ENCODE measurements around the gene SFSWAP.
"Not testable (repeated sequence)": the region's sequence is repeated elsewhere in the genome, so short reads cannot be mapped to it uniquely, and the experiment has no call there.

The SFSWAP gene

DNA sequence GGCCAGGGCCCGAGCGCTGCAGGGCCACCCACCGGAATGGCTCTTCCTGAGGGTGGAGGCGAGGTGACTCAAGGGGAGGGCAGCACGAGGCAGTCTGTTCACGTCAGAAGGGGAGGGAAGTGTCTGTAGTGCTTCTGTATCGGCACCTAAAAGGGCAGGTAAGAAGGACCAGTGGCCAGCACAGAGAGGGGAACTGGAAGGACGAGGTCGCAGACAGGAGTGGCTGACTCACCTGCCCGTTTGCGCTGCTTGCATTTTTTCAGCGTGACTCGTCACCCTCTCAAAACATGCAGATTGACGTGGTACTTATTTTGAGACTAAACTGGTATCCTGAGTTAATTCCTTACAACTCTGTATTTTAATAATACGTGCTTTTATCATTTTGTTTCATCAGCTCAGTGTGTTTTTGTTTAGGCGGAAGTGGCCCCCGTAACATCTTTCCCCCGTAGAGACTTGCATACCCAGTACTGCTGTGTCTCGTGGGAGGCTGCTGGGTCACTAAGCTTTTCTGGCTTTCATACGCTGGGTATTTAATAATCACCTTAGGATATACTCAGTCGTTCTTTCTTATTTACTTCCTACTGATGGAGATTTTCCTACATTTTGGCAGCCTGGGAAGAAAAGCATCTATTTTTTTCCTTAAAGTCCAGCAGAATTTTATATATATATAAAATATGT, 26.4 kb downstream of the SFSWAP start:
- DNase-seq: no peak

GRCh38 chr12:131738196-131738595, 27.3 kb downstream of the SFSWAP start:
- DNase-seq: no peak

DNA sequence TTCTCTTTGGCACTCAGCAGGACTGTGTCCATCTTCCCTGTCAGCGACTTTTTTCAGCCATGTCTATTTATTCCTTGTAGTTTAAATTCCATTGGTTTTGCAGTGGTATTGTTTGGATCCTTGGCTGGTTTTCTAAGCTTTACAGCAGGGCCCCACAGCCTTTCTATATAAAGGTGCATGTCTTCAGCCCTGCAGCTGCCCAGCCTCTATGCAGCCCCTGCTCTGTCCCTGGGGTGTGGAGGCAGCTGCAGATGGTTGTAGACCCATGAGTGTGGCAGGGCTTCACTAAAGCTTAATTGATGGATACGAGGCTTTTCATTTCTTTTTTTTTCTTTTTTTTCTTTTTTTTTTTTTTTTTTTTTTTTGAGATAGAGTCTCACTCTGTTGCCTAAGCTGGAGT, 29.7 kb downstream of the SFSWAP start:
- no peak for DNase-seq

DNA sequence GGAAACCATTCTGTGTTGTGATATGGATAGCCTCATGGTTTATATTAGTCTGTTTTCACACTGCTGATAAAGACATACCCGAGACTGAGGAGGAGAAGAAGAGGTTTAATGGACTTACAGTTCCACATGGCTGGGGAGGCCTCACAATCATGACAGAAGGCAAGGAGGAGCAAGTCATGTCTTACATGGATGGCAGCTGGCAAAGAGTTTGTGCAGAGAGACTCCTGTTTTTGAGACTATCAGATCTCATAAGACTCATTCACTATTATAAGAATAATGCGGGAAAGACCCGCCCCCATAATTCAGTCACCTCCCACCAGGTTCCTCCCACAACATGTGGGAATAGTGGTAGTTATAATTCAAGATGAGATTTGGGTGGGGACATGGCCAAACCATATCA, 31.9 kb downstream of the SFSWAP start:
- not testable (repeated sequence) for DNase-seq

GRCh38 chr12:131743410-131743809, 32.5 kb downstream of the SFSWAP start:
- DNase-seq: not testable (repeated sequence)

DNA sequence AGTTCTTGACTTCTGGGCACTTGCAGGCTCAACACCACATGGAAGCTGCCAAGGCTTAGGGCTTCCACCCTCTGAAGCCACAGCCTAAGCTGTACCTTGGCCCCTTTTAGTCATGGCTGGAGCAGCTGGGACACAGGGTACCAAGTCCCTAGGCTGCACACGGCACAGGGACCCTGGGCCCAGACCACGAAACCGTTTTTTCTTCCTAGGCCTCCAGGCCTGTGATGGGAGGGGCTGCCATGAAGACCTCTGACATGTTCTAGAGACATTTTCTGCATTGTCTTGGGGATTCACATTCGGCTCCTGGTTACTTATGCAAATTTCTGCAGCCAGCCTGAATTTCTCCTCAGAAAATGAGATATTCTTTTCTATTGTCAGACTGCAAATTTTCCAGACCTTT, 33.0 kb downstream of the SFSWAP start:
- DNase-seq: not testable (repeated sequence)

DNA sequence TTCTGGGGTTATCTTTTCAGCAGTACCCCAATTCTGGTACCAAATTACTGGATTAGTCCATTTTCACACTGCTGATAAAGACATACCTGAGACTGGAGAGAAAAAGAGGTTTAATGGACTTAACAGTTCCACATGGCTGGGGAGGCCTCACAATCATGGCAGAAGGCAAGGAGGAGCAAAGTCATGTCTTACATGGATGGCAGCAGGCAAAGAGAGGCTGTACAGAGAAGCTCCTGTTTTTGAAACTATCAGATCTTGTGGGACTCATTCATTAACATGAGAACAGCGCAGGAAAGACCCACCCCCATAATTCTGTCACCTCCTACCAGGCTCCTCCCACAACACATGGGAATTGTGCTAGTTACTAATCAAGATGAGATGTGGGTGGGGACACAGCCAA, 33.8 kb downstream of the SFSWAP start:
- not testable (repeated sequence) for DNase-seq

GRCh38 chr12:131745706-131746105, 34.8 kb downstream of the SFSWAP start:
- DNase-seq: no peak

GRCh38 chr12:131747276-131748177, 36.6 kb downstream of the SFSWAP start:
- DNase-seq: no peak

- DNase-seq: no peak
Measured at GRCh38 chr12:131749618-131750315, 38.9 kb downstream of the SFSWAP start.

DNA sequence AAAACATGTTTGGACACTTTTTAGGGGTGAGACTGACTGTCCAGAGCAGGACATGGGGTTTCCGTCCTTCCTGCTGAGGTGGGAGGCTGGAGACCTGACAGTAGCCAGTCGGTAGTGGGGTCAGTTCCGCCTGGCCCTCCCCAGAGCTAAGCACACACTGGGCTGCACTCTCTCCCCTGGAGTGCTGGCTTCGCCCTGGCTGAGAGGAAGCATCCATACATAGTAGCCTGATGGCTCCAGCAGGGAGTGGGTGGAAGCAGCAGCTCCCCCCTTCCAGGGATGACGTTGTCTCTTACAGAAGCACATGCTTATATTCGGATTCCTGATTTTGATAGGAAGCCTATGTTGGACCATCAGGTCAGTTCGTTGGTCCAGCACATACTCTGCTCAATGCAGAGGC, 40.4 kb downstream of the SFSWAP start:
- DNase-seq: no peak

DNA sequence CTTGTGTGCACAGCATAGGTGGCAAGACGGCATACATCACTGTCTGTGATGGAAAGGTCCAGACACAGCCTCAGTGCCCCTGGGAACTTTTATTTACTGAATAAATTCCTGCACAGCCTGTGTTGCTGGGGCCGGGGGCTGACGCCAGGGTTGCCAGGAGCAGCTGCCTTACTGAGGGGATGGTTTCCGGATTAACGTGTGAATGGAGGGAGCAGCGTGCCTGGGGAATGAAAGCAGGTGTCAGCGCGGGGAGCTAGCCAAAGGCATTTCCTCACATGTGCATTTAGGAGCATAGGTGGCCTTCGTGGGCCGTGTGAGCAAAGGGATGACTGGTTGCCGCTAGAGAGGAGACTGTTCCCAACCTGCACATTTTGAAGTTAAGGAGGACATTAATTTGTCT, 41.6 kb downstream of the SFSWAP start:
- DNase-seq: no peak

GRCh38 chr12:131753005-131753404, 42.1 kb downstream of the SFSWAP start:
- DNase-seq: no peak

DNA sequence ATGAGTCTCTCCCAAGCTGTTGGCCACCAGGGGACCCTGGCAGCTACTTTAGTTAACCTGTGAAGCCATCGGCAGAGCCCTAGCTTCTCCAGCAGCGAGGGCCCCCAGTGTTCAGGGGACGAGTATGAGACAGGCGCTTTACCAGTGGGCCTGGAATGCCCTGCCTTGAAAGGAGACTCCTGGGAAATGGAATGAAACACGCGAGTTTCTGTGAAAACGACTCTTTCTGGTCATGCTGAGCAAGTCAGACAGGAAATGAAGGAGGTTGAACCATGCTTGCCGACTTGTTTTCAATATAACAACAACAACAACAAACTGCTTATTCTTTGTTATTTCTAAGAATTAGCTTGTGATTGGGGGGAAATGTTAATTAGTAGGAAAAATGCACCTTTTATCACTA, 42.9 kb downstream of the SFSWAP start:
- no peak for DNase-seq

- no peak for DNase-seq
Measured at GRCh38 chr12:131754184-131754583, 43.3 kb downstream of the SFSWAP start.

GRCh38 chr12:131755305-131756113, 44.6 kb downstream of the SFSWAP start:
- DNase-seq: peak; percentile 12

DNA sequence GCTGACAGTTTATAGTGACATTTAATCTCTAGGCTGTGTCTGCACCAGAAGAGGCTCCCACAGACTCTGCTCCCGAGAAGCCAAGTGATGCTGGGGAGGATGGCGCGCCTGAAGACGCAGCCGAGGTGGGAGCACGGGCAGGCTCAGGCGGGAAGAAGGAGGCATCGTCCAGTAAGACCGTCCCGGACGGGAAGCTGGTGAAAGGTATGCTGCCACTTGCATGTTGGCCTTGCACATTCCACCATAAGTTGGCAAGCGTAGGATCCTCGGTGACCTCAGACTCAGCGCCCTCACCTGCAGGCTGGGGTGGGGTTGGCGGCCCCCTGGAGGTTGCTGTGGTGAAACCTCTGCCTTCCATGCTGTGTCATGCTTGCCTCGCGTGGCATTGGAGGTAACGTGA, 45.6 kb downstream of the SFSWAP start:
- no peak for DNase-seq

- DNase-seq: no peak
Measured at GRCh38 chr12:131757111-131757510, 46.2 kb downstream of the SFSWAP start.

- DNase-seq: no peak
Measured at GRCh38 chr12:131758016-131758739, 47.3 kb downstream of the SFSWAP start.

- no peak for DNase-seq
Measured at GRCh38 chr12:131759176-131759575, 48.3 kb downstream of the SFSWAP start.

- no peak for DNase-seq
Measured at GRCh38 chr12:131761638-131762037, 50.7 kb downstream of the SFSWAP start.

GRCh38 chr12:131764738-131765137, 53.8 kb downstream of the SFSWAP start:
- DNase-seq: no peak
